Natural killer cell (primary cell): ENCODE measurements around the gene PDGFC. TPM values are rescaled to one million over a fixed set of nuclear protein-coding genes. Genes with fewer than 3 reads are reported as not detected.

Experiments used
- ATAC-seq, 3 donors: fragments of 150-1000 bp in 2 of 3; fragments of 200-7000 bp in 1 of 3; cut with Tn5 transposase; 1 replicate in 1 of 3; 2 replicates in 2 of 3; pipeline ENCODE4 v1.10.0; 2021; ENCODE audit warnings: mild to moderate bottlenecking in 2 of 3, moderate library complexity in 2 of 3
- DNase-seq, 2 donors: peaks; one replicate each; pipeline versions ENCODE4 v3.0.0 to v3.0.0-alpha.2; 2013 to 2021; ENCODE audit warnings: mixed read lengths in 1 of 2
- H3K27ac ChIP-seq: one replicate; pipeline ENCODE4 v1.5.1; 2013; ENCODE audit warnings: mild to moderate bottlenecking, low read length
- H3K27me3 ChIP-seq: one replicate; pipeline ENCODE4 v1.6.1; 2013; ENCODE audit warnings: low read length; ENCODE audit not compliant: control insufficient read depth, insufficient read depth
- H3K36me3 ChIP-seq: one replicate; pipeline ENCODE4 v1.6.1; 2013; ENCODE audit warnings: low read length; ENCODE audit not compliant: control insufficient read depth, insufficient read depth
- H3K4me1 ChIP-seq: one replicate; pipeline ENCODE4 v1.6.1; 2013; ENCODE audit warnings: low read length; ENCODE audit not compliant: control insufficient read depth, insufficient read depth
- H3K4me3 ChIP-seq: one replicate; pipeline ENCODE4 v1.5.1; 2013; ENCODE audit warnings: low read length
- H3K9me3 ChIP-seq: one replicate; pipeline ENCODE4 v1.6.1; 2013; ENCODE audit warnings: low read length; ENCODE audit not compliant: control insufficient read depth, insufficient read depth
- H3K27ac Mint-ChIP-seq, 2 donors: one replicate each; pipeline ENCODE4 v1.8.0; 2022; ENCODE audit warnings: mild to moderate bottlenecking in 2 of 2, mixed read lengths in 2 of 2, moderate library complexity in 1 of 2
- H3K27me3 Mint-ChIP-seq, 2 donors: one replicate each; pipeline ENCODE4 v1.8.0; 2022; ENCODE audit warnings: low read depth in 2 of 2, mixed read lengths in 2 of 2
- H3K36me3 Mint-ChIP-seq: one replicate; pipeline ENCODE4 v1.8.0; 2022; ENCODE audit warnings: mixed read lengths
- H3K4me1 Mint-ChIP-seq, 2 donors: one replicate each; pipeline ENCODE4 v1.8.0; 2022; ENCODE audit warnings: mixed read lengths in 2 of 2
- H3K4me3 Mint-ChIP-seq: one replicate; pipeline ENCODE4 v1.8.0; 2022; ENCODE audit warnings: mild to moderate bottlenecking, moderate library complexity, mixed read lengths
- H3K9me3 Mint-ChIP-seq, 2 donors: one replicate each; pipeline ENCODE4 v1.8.0; 2022; ENCODE audit warnings: mixed read lengths in 2 of 2
- CTCF ChIP-seq: fragments of 200-600 bp; IDR thresholded peaks from one replicate; pipeline ENCODE4 v1.8.0; 2022; ENCODE audit warnings: antibody characterized with exemption
- WGBS: methylation state at CpG from one replicate; pipeline ENCODE4 v1.1.7; 2013; ENCODE audit warnings: missing lambda C conversion rate; ENCODE audit not compliant: insufficient coverage; 5-methylcytosine and 5-hydroxymethylcytosine counted together
- intact Hi-C: fragments of 100-400 bp; cut with micrococcal nuclease; formaldehyde crosslinking; loops from one replicate; pipeline ENCODE4 v1.14.2; 2022
- total RNA-seq, 4 donors: library from RNA; stranded (reverse); fragments of 120-200 nt in 1 of 4; gene quantifications; one replicate each; pipeline versions ENCODE4 v1.2.3 to v1.2.4, GENCODE V29; 2013 to 2022

The PDGFC gene
- total RNA-seq, 3 donors from 2014 or later (not counting 1 experiment from before 2014, with no cell fraction given) = 0.72 to 1.6 (median 0.90) TPM

- no peaks in the 10 kb centered on the region for H3K9me3 ChIP-seq
- peaks cover 0 to under 1% of the 10 kb centered on the region in 2 donors for H3K27me3 Mint-ChIP-seq
- no peak for ATAC-seq
- DNase-seq = no peak
- H3K27ac Mint-ChIP-seq = no peak overlapping the region
- intact Hi-C loops = no loop called here
- H3K4me3 Mint-ChIP-seq = no peak overlapping the region
- H3K27ac ChIP-seq = no peak overlapping the region
- no peaks in the 10 kb centered on the region for H3K36me3 Mint-ChIP-seq
- H3K4me1 Mint-ChIP-seq = no peaks in the 10 kb centered on the region
- TF ChIP-seq CTCF = no peak
- H3K4me3 ChIP-seq = no peak overlapping the region
- H3K4me1 ChIP-seq = no peaks in the 10 kb centered on the region
- H3K36me3 ChIP-seq = no peaks in the 10 kb centered on the region
- peaks cover 4 to 8% of the 10 kb centered on the region in 2 donors for H3K9me3 Mint-ChIP-seq
- 76% methylated on average over 6 of the region's 9 CpGs for WGBS
- no peaks in the 10 kb centered on the region for H3K27me3 ChIP-seq
Observed at GRCh38 chr4:156961196-156962057, 10.2 kb downstream of the PDGFC start.

GRCh38 chr4:156959298-156959702 lies 12.3 kb downstream of the PDGFC start:
- 94% methylated on average over 3 of the region's 3 CpGs for WGBS
- TF ChIP-seq CTCF = no peak
- Histone ChIP-seq H3K27ac (no peak overlapping the region), H3K27me3 (no peaks in the 10 kb centered on the region), H3K36me3 (no peaks in the 10 kb centered on the region), H3K9me3 (no peaks in the 10 kb centered on the region), H3K4me1 (no peaks in the 10 kb centered on the region), H3K4me3 (no peak overlapping the region)
- Mint-ChIP-seq H3K9me3 (peaks cover 8 to 9% of the 10 kb centered on the region in 2 donors), H3K4me3 (no peak overlapping the region), H3K4me1 (no peaks in the 10 kb centered on the region), H3K27me3 (no peaks in the 10 kb centered on the region), H3K36me3 (no peaks in the 10 kb centered on the region), H3K27ac (no peak overlapping the region)
- intact Hi-C loops = no loop called here
- ATAC-seq (no peak), DNase-seq (no peak)

DNA sequence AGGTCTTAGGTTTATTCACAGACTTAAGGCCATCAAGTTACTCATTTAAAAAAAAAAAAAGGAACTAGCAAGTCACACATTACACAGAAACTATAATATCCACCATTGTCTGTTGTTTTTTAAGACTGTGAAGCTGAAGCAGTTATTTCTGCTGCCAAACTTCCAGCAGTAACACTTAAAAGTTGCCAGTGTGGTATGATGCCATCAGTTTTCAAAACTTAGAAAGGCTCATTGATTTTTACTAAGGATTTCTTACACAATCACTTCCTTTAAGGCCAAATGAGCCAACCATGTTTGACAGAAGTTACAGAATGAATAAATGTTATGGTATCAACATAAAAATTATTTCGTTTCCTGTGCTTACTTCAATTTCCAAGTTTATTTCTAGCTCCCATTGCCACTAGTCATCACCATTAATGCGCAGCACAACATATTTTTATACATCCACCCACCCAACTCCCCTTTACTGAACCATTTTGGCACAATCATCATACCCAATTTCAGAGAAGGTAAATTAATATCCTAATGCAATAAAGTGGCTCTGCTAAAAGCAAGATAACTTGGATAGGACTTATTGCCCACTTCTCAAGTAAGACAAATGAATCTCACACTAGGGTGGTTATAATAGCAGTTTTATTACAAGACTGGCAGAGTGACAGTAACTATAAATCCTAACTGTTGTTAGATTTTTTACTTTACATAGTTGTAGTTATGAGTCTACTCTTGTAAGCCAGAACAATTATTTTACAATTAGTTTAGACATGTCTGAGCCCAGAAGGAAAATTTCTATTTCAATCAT lies 13.1 kb downstream of the PDGFC start:
- Mint-ChIP-seq H3K27me3 (no peaks in the 10 kb centered on the region), H3K27ac (no peak overlapping the region), H3K4me1 (no peaks in the 10 kb centered on the region), H3K36me3 (no peaks in the 10 kb centered on the region), H3K4me3 (no peak overlapping the region), H3K9me3 (peaks cover 8 to 9% of the 10 kb centered on the region in 2 donors)
- Histone ChIP-seq H3K9me3 (no peaks in the 10 kb centered on the region), H3K27me3 (no peaks in the 10 kb centered on the region), H3K4me1 (no peaks in the 10 kb centered on the region), H3K27ac (no peak overlapping the region), H3K4me3 (no peak overlapping the region), H3K36me3 (no peaks in the 10 kb centered on the region)
- DNase-seq (no peak), ATAC-seq (no peak)
- TF ChIP-seq CTCF = no peak
- WGBS = 61% methylated on average over 2 of the region's 2 CpGs
- intact Hi-C loops = no loop called here
